Colonic mucosa (tissue), 4 donors: ENCODE measurements around the gene SH3TC1. TPM values are rescaled to one million over a fixed set of nuclear protein-coding genes. Genes with fewer than 3 reads are reported as not detected.

Source experiments
- DNase-seq: peaks from one replicate; pipeline ENCODE4 v3.0.0-alpha.2; 2020
- H3K27ac ChIP-seq: fragments of 200-600 bp; one replicate; pipeline ENCODE4 v1.8.0; 2021
- H3K27me3 ChIP-seq: fragments of 200-600 bp; one replicate; pipeline ENCODE4 v1.8.0; 2021
- H3K36me3 ChIP-seq: fragments of 200-600 bp; one replicate; pipeline ENCODE4 v1.8.0; 2021
- H3K4me1 ChIP-seq: fragments of 200-600 bp; one replicate; pipeline ENCODE4 v1.8.0; 2021; ENCODE audit warnings: mild to moderate bottlenecking
- H3K4me3 ChIP-seq: fragments of 200-600 bp; one replicate; pipeline ENCODE4 v1.8.0; 2021
- H3K9ac ChIP-seq, 2 donors: one replicate each; pipeline ENCODE4 v1.7.0; 2013; ENCODE audit warnings: control low read depth in 2 of 2, low read depth in 2 of 2, low read length in 2 of 2
- H3K9me3 ChIP-seq: fragments of 200-600 bp; one replicate; pipeline ENCODE4 v1.8.0; 2021
- intact Hi-C: fragments of 100-400 bp; cut with DNase I; formaldehyde crosslinking; loops from one replicate; pipeline ENCODE4 v1.14.1; 2022
- total RNA-seq, 2 donors: library from RNA; stranded (reverse); fragmentation: NEBNext Ultra II Directional in 1 of 2; extraction: Animal tissue kit (Norgen Biotek cat#: 25700) in 1 of 2; gene quantifications; one replicate each; pipeline ENCODE4 v1.2.1, GENCODE V29; 2021
- TF ChIP-seq, protein P1 (sequence below): fragments of 200-600 bp; IDR thresholded peaks from one replicate; pipeline ENCODE4 v1.8.0; 2022; ENCODE audit warnings: antibody characterized with exemption, mild to moderate bottlenecking
- donor health status: healthy.
- donor health status: DM: no; HTN: no; CAD: no.
- donor health status: DM: no; HTN: no; CAD: no.

SH3TC1 gene
- total RNA-seq, 2 donors from 2014 or later = 10.8 to 22.5 TPM

DNA sequence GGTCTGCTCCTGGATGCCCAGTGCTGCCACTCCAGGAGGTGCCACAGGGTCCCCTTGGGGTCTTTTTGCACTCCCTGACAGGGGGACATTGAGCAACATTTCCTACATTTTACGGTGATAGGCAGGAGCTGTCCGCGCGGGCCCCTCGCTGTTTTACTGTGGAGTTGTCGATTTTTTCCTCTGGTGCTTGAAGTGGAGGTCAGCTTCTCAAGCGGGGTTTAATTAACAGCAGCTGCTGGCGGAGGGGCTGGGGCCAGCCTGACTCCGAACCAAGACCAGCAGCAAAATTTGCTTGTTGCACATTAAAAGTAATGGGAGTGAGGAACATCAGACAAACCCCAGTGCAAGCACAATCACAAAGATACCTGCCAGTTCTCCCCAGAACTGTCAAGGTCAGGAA is 13.2 kb upstream of the SH3TC1 start:
- Histone ChIP-seq H3K4me3 (no peak overlapping the region), H3K9me3 (no peaks in the 10 kb centered on the region), H3K27ac (no peak overlapping the region), H3K4me1 (peaks cover 13% of the 10 kb centered on the region), H3K36me3 (no peaks in the 10 kb centered on the region), H3K9ac (no peak overlapping the region), H3K27me3 (no peaks in the 10 kb centered on the region)
- TF ChIP-seq, protein P1, sequence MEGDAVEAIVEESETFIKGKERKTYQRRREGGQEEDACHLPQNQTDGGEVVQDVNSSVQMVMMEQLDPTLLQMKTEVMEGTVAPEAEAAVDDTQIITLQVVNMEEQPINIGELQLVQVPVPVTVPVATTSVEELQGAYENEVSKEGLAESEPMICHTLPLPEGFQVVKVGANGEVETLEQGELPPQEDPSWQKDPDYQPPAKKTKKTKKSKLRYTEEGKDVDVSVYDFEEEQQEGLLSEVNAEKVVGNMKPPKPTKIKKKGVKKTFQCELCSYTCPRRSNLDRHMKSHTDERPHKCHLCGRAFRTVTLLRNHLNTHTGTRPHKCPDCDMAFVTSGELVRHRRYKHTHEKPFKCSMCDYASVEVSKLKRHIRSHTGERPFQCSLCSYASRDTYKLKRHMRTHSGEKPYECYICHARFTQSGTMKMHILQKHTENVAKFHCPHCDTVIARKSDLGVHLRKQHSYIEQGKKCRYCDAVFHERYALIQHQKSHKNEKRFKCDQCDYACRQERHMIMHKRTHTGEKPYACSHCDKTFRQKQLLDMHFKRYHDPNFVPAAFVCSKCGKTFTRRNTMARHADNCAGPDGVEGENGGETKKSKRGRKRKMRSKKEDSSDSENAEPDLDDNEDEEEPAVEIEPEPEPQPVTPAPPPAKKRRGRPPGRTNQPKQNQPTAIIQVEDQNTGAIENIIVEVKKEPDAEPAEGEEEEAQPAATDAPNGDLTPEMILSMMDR = no peak
- intact Hi-C loops = no loop called here
- no peak for DNase-seq

DNA sequence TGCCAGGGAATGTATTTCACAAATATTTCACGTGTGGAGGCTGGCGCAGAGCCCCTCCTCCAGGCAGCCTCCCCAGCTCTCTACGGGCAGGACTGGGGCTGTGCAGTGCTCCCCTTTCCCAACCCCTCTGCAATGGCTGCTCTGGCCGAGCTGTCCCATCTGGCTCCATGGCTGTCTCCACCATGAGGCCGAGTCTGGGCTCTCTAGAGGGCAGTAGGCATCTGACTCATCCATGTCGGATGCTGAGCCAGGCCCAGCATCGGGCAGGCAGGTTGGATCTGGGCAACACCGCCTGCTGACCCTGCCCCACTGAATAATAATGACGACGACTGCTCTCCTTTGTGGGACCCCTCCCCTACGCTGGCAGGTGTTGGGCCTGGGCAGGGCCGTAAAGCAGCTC is 11.0 kb upstream of the SH3TC1 start:
- Histone ChIP-seq H3K36me3 (no peaks in the 10 kb centered on the region), H3K9ac (no peak overlapping the region), H3K9me3 (no peaks in the 10 kb centered on the region), H3K27me3 (no peaks in the 10 kb centered on the region), H3K27ac (no peak overlapping the region), H3K4me1 (peaks cover under 1% of the 10 kb centered on the region), H3K4me3 (no peak overlapping the region)
- TF ChIP-seq, protein P1 = no peak
- intact Hi-C loops = no loop called here
- no peak for DNase-seq

DNA sequence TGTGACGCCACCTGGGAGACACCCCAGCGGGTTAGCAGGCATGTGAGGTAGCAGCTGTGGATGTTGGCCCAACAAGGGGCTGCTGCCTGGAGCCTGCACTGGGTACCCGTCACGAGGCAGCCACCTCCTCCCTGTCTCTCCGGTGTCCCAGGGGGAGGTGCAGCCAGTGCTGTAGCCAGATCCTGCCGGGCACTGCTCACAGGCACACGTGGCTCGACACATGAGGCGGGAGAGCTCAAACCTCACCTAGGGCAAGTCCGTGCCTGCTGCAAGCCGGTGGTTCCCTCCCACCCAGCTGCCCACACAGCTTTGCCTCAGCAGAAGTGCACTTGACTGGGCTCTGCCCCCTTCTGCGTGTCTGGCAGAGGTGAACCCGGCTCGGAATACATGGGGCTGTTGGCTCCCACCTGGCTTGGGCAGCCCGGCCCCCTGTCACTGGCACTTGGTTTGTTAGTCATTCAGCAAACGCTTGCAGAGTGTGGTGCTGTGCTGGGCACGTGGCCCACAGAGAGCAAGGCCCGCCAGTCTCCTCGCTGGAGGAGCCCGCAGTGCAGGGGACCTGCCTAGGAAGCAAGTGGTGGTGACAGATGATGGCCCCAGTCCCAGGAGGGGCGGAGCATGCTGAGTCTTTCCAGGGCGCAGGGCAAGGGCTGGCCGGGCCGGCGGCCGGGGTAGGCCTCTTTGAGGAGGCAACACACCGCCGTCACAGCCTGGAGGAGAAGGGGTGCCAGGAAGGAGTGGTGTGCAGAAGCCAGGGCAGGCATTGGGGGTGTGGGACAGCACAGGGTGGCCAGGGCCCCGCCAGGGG is 10.1 kb upstream of the SH3TC1 start:
- H3K9ac ChIP-seq = no peak overlapping the region
- H3K4me3 ChIP-seq = no peak overlapping the region
- intact Hi-C loops = no loop called here
- H3K4me1 ChIP-seq = no peaks in the 10 kb centered on the region
- no peak overlapping the region for H3K27ac ChIP-seq
- H3K9me3 ChIP-seq = no peaks in the 10 kb centered on the region
- no peaks in the 10 kb centered on the region for H3K36me3 ChIP-seq
- no peaks in the 10 kb centered on the region for H3K27me3 ChIP-seq
- TF ChIP-seq, protein P1 = no peak
- no peak for DNase-seq

DNA sequence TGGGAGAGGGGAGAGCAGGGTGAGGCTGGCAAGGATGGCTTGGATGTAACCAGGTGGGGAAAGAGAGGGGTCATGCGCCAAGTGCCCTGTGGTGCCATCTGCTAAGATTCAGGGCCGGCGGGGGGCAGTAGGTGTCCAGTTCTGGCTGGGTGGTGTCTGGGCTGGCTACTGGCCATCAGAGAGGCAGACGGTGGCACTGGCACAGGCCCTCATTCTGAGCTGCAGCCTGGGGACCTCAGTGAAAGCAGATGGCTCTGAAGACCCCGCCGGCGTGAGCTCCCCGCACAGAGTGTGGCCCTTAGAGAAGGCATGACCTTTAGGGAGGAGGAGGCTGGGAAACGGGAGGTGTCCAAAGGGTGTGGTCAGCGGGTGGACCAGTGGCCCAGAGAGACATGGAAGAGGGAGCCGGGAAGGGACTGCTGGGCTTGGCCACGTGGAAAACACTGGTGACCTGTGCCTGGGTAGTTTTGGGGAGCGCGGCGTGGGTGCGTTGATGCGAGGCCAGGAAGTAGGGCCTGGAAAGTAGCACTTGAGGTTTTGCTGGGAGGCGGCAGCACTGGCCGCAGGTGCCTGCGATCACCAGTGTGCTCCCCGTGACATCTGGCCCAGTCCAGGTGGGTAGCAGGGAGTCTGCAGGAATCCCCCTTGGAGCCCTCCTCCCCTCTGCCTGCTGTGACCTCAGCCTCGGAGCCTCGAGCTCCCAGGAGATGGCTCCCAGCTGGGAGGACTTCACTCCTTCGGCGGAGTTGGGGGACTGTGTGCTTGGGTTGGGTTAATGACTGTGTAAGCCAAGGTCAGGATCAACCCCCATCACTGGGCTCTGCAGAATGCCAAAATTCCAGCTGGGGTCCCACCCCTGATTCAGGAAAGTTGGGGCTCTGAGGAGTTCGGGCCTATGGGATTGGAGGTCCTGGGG is 9.3 kb upstream of the SH3TC1 start:
- Histone ChIP-seq H3K9me3 (no peaks in the 10 kb centered on the region), H3K4me1 (no peaks in the 10 kb centered on the region), H3K4me3 (no peak overlapping the region), H3K9ac (no peak overlapping the region), H3K27ac (peak overlapping the region; percentile 36), H3K27me3 (no peaks in the 10 kb centered on the region), H3K36me3 (no peaks in the 10 kb centered on the region)
- intact Hi-C loops = no loop called here
- no peak for DNase-seq
- TF ChIP-seq, protein P1 = no peak

DNA sequence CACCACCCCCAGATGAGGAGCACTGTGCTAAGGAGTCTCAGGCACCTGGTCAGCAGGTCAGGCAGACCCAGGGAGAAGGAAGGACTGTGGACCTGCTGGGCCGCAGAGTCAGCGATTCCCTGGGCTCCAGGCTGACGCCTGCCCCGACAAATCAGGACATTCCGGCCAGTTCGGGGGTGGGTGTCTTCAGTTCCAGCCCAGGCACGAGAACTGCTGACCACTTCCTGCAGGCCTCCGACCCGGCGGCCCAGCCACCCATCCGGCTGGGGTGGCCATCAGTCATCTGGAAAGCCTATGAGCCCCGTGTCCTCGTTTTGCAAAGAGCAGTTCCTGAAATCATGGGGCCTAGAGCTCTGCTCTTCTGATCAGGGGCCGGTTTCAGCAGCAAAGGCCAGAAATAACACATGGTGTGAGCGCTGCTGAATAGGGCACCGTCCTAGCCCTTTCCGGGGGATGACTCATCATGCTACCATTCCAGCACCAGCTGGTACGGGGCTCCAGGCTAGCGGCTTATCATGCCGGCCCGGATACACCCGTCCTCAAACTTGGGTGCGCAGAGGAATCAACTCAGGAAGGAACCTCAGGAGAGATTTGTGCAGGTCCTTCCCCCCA is 7.8 kb upstream of the SH3TC1 start:
- Histone ChIP-seq H3K4me3 (no peak overlapping the region), H3K27me3 (no peaks in the 10 kb centered on the region), H3K9me3 (no peaks in the 10 kb centered on the region), H3K36me3 (no peaks in the 10 kb centered on the region), H3K27ac (peak overlapping the region; percentile 36), H3K4me1 (no peaks in the 10 kb centered on the region), H3K9ac (peak overlapping the region in 1 of 2 donors; percentile 35)
- TF ChIP-seq, protein P1 = no peak
- DNase-seq = no peak
- intact Hi-C loops = no loop called here
